ENCODE results near the gene ZBED1.
"Not testable (repeated sequence)": the region's sequence is repeated elsewhere in the genome, so short reads cannot be mapped to it uniquely, and the experiment has no call there.

Gene ZBED1

DNA sequence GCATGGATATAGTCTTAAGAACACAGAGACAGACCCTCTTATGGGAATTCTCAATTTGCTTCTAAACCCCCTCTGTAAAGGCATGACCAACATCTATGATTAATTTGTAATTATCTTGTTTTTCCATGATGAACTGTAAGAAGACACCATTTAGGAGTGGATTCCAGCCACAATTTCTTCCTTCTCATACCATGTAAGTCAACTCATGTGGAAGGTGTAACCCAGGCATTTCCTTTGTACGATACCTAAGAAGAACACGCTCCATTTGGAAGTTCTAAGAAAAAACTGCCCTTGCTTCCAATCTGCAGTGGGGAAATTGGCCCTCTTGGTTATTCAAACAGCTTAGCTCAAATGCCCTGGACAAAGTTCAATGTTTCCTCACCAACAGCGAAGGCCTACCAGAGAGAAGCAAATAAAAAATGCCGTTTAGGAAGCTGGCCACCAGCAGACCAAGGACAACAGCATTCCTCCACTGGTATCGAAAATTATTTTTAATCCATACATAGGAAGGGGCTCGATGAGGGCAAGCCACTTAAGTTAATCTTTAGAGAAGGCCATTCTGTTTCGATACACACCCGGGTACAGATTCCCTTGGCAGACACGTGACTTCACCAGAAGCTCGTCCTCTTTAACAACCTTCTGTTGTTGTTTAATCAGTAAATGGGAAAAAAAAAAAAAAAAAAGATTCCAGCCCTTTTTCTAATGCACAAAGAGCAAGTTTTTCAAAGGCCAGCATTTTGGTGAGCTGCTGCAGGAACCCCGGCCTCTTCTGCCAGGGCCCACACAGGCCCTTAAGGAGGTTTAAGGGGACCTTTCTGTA is 2.6 kb downstream of the ZBED1 start:
- DNase-seq (ENCODE audit: low spot score): peak; percentile 63

DNA sequence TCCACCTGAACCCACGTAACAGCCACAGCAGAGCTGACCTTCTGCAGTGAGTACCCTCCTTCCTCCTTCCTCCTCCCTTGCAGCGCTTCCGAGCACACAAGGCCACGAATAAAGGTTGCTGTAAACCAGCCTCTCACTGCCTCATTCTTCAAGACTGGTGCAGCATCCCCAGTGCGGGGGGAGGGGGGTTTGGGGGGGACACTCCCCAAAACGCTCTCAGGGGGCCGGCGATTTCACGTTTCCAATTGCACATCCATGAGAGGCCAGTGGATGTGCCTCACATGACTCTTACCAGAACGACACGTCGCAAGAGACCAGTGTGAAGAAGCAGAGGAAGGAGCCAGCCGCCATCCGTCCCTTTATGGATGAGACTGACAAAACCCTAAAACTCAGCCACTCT is 5.2 kb downstream of the ZBED1 start:
- no peak for DNase-seq (ENCODE audit: low spot score)

- DNase-seq (ENCODE audit: low spot score): no peak
These were observed 8.1 kb downstream of the ZBED1 start for GRCh38 chrX:2492531-2493218.

DNA sequence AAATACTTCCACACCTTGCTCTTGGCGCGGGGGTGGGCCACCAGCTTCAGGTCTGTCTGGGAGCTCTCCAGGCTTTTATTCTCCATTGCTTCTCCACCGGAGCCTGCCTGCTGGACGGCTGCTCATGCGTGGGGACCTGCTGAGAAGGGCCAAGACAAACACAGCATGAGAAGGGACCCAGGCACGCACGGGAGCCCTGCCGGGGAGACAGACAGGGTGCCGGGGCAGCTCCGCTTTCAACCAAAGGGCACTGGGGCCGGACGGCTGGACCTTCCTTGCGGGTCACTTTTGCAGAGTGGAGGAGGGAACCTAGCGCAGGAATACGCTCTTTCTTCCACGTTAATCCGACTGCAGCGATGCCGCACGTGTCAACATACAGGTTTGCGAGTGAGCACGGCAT is 10.1 kb downstream of the ZBED1 start:
- no peak for DNase-seq (ENCODE audit: low spot score)

DNA sequence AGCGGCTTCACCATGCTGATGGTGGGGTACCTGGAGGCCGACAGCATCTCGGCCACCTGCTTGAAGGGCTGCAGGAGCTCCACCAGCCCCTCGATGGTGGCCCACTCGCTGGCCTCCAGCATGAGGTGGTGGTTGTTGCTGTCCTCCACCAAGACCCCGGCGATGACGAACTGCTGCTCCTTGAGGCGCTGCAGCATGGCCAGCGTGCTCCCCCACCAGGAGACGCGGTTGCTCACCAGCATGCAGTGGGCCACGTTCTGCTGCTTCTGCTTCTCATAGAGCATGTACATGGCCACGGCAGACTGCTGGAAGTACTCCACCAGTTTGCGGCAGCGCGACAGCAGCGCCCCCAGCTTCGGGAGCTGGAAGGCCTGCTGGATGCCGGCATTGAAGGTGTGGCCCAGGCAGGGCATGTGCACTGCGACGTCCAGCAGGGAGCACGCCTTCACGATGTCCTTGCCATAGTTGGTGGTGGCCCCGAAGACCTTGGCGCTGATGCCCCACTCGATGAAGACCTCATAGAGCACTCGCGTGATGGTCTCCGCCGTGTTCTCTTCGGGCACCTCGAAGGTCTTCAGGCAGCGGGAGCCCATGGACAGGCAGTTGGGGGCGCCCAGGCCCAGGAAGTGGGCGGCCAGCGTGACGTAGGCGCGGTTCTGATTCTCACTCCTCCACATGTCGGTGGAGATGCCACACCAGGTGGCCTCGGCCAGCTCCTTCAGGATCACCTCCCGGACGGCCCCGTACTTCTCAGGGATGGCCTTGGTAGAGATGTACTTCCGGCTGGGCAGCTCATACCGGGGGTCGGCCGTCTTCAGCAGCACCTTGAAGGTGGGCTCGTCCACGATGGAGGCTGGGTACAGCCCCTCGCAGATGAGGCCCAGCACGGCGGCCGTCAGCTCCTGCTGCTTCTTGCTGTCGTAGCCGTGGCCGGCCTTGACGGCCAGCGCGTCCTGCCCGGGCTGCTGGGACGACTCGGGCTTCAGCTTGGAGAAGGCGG is 11.0 kb downstream of the ZBED1 start:
- no peak for DNase-seq (ENCODE audit: low spot score)

- DNase-seq (ENCODE audit: low spot score): no peak
These were observed 12.0 kb downstream of the ZBED1 start for GRCh38 chrX:2488621-2489285.

- no peak for DNase-seq (ENCODE audit: low spot score)
These were observed 13.4 kb downstream of the ZBED1 start for GRCh38 chrX:2487366-2487765.

DNA sequence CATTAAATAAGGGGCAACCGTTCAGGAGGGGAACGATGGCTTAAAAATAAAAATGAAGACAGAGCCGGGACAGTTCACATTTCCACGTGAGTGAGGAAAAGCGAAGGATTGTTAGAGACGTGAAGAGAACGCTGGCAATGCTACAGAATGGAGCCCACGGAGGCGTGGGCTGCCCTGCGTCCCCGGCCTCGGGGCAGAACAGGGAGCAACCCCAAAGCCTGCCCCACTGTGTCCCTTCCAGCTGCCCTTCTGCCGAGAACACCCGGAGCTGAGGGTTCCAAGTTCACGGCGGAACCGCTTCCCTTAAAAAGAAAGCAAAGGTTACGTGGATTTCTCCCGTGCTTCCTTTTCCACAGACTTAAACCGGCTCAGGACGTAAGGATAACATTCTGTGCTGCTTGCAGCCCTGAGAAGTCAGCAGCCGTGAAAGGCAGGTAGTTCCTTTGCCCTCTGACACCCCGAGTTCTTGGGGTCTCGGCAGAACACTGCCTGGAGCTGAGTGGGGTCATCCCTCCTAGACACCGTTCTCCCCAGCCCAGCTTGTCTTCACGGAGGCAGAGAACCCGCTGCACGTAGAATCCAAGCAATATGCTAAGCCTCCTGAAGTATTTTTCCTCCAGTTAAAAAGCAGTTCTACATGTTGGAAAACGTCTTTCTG is 14.2 kb downstream of the ZBED1 start:
- no peak for DNase-seq (ENCODE audit: low spot score)

- DNase-seq (ENCODE audit: low spot score): no peak
These were observed 14.9 kb downstream of the ZBED1 start for GRCh38 chrX:2485789-2486345.

DNA sequence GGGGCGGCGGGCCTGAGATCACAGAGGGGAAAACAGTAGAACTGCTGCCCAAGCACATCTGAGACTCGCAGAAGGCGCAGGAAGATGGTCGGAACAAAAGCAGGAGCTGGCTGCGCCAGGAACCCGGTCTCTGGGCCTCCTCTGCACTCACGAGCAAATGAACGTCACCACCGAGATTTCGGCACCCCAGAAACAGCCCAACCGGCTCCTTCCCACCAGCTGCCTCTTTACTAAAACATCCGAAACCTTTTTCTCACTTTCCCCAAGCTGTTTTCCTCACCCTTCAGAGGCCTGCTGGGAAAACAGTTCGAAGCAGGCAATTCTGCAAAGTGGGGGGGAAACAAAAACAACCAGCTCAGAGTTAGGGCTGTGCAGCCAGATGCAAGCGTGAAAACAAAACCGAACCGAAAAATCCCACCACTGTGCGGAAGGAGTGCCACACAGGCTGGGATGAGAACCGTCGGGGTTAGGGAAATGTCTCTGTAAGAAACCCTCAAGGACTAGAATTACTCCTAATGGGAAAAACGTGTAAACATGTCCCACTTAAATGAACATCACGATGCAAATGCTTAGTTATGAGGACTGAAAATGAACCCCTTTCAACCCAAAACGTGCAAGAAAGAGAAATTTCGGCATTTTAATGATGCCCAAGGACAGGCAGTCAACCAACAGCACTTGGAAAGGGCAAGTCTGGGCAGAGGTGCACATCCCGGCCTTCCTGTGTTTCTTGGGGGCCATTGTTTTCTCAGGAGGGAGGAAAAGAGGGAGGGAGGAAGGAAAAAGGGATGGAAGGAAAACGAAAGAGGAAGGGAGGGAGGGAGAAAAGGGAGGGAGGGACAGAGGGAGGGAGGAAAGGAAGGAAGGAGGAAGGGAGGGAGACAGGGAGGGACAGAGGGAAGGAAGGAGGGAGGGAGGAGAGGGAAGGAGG is 15.8 kb downstream of the ZBED1 start:
- peak; percentile 20 for DNase-seq (ENCODE audit: low spot score)

GRCh38 chrX:2484256-2484655 is 16.5 kb downstream of the ZBED1 start:
- no peak for DNase-seq (ENCODE audit: low spot score)

GRCh38 chrX:2483398-2484060 is 17.2 kb downstream of the ZBED1 start:
- DNase-seq (ENCODE audit: low spot score): no peak

- not testable (repeated sequence) for DNase-seq (ENCODE audit: low spot score)
These were observed 19.2 kb downstream of the ZBED1 start for GRCh38 chrX:2481597-2481996.

GRCh38 chrX:2479982-2480381 is 20.8 kb downstream of the ZBED1 start:
- DNase-seq (ENCODE audit: low spot score): not testable (repeated sequence)

DNA sequence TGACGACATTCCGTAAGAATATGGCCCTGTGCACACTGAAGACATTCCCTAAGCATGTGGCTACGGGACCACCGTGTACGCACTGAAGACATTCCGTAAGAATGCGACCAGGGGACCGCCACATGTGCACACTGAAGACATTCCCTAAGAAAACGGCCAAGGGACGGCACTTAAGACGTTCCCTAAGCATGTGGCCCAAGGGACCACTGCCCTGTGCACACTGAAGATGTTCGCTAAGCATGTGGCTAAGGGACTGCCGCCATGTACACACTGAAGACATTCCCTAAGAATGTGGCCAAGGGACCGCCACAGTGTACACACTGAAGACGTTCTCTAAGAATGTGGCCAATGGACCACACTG is 21.4 kb downstream of the ZBED1 start:
- DNase-seq (ENCODE audit: low spot score): no peak

DNA sequence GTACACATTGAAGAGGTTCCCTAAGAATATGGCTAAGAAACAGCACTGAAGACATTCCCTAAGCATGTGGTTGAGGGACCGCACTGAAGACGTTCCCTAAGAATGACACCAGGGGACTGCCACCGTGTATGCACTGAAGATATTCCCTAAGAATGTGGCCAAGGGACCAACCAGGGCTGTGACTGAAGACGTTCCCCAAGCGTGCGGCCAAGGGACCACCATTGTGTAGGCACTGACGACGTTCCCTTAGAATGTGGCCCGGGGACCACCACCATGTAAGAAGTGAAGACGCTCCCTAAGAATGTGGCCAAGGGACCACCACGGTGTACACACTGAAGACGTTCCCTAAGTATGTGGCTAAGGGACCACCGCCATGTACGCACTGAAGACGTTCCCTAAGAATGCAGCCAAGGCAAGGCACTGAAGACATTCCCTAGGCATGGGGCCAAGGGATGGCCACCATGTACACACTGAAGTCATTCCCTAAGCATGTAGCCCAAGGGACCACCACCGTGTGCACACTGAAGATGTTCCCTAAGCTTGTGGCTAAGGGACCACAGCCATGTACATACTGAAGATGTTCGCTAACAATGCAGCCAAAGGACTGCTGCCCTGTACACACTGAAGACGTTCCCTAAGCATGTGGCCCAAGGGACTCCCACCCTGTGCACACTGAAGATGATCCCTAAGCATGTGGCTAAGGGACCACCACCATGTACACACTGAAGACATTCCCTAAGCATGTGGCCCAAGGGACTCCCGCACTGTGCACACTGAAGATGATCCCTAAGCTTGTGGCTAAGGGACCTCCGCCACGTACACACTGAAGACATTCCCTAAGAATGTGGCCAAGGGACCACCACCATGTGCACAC is 22.0 kb downstream of the ZBED1 start:
- no peak for DNase-seq (ENCODE audit: low spot score)

DNA sequence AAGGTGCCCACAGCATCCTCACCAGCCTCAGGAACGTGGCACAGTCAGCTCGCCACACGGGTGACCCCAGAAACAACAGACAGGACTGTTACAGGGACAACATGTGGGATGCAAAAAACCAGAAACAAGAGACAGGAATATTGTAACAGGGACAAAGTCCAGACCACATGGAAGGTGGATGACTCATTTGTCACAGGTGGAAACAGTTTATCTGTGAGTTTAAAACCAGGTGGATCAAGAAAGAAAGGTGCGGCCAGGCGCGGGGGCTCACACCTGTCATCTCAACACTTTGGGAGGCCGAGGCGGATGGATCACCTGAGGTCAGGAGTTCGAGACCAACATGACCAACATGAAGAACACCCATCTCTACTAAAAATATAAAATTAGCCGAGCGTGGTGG is 23.5 kb downstream of the ZBED1 start:
- not testable (repeated sequence) for DNase-seq (ENCODE audit: low spot score)
